Mucosa of rectum (tissue), 2 donors: ENCODE measurements around the gene LYRM9.

Experiments used
- H3K27ac ChIP-seq, 2 donors: one replicate each; pipeline ENCODE4 v1.7.0; 2013; ENCODE audit warnings: inconsistent platforms in 2 of 2, low read depth in 2 of 2, low read length in 2 of 2
- H3K27me3 ChIP-seq, 2 donors: one replicate each; pipeline ENCODE4 v1.7.0; 2013; ENCODE audit warnings: low read length in 2 of 2; ENCODE audit not compliant: control insufficient read depth in 2 of 2, insufficient read depth in 2 of 2
- H3K36me3 ChIP-seq, 2 donors: one replicate each; pipeline ENCODE4 v1.7.0; 2013; ENCODE audit warnings: low read length in 2 of 2; ENCODE audit not compliant: control insufficient read depth in 2 of 2, insufficient read depth in 2 of 2
- H3K4me1 ChIP-seq, 2 donors: one replicate each; pipeline ENCODE4 v1.7.0; 2013; ENCODE audit warnings: low read length in 2 of 2, mild to moderate bottlenecking in 1 of 2; ENCODE audit not compliant: control insufficient read depth in 2 of 2, insufficient read depth in 2 of 2
- H3K4me3 ChIP-seq, 2 donors: one replicate each; pipeline ENCODE4 v1.7.0; 2013; ENCODE audit warnings: low read length in 2 of 2
- H3K9ac ChIP-seq, 2 donors: one replicate each; pipeline ENCODE4 v1.7.0; 2013; ENCODE audit warnings: low read length in 2 of 2, low read depth in 1 of 2, mild to moderate bottlenecking in 1 of 2
- H3K9me3 ChIP-seq, 2 donors: one replicate each; pipeline ENCODE4 v1.7.0; 2013; ENCODE audit warnings: low read length in 2 of 2; ENCODE audit not compliant: control insufficient read depth in 2 of 2
- donor health status: healthy.
- donor health status: Normal muscosa, but diverticular disease.

LYRM9 gene

GRCh38 chr17:27892866-27893769 is at the start of gene LYRM9:
Gene LYRM9, minus strand, starts transcription at chr17:27893365. Its CDS starts 10,671 bp downstream, at chr17:27882694.
- Histone ChIP-seq H3K4me3 (peak within 1 kb of the TSS; percentile 71 to 76), H3K4me1 (peaks cover 5 to 11% of the 10 kb centered on the region in 2 donors), H3K9ac (peak within 1 kb of the TSS; percentile 75 to 87), H3K36me3 (no peaks in the 10 kb centered on the region), H3K9me3 (no peaks in the 10 kb centered on the region), H3K27ac (peak within 1 kb of the TSS; percentile 39 to 62), H3K27me3 (no peaks in the 10 kb centered on the region)

- Histone ChIP-seq H3K9me3 (no peaks in the 10 kb centered on the region), H3K36me3 (no peaks in the 10 kb centered on the region), H3K9ac (no peak overlapping the region), H3K27ac (no peak overlapping the region), H3K27me3 (no peaks in the 10 kb centered on the region), H3K4me3 (no peak overlapping the region), H3K4me1 (no peaks in the 10 kb centered on the region)
These were observed 47.6 kb upstream of the LYRM9 start for GRCh38 chr17:27940503-27941428.

- Histone ChIP-seq H3K9ac (no peak overlapping the region), H3K27me3 (no peaks in the 10 kb centered on the region), H3K4me1 (no peaks in the 10 kb centered on the region), H3K9me3 (no peaks in the 10 kb centered on the region), H3K36me3 (no peaks in the 10 kb centered on the region), H3K4me3 (no peak overlapping the region), H3K27ac (no peak overlapping the region)
These were observed 46.6 kb upstream of the LYRM9 start for GRCh38 chr17:27939474-27940465.

GRCh38 chr17:27938864-27939263 is 45.7 kb upstream of the LYRM9 start:
- no peak overlapping the region for H3K27ac ChIP-seq
- no peaks in the 10 kb centered on the region for H3K4me1 ChIP-seq
- H3K27me3 ChIP-seq = no peaks in the 10 kb centered on the region
- H3K9me3 ChIP-seq = no peaks in the 10 kb centered on the region
- H3K36me3 ChIP-seq = no peaks in the 10 kb centered on the region
- no peak overlapping the region for H3K4me3 ChIP-seq
- no peak overlapping the region for H3K9ac ChIP-seq

GRCh38 chr17:27938241-27938640 is 45.1 kb upstream of the LYRM9 start:
- no peak overlapping the region for H3K9ac ChIP-seq
- no peaks in the 10 kb centered on the region for H3K4me1 ChIP-seq
- H3K27ac ChIP-seq = no peak overlapping the region
- H3K27me3 ChIP-seq = no peaks in the 10 kb centered on the region
- H3K36me3 ChIP-seq = no peaks in the 10 kb centered on the region
- no peak overlapping the region for H3K4me3 ChIP-seq
- no peaks in the 10 kb centered on the region for H3K9me3 ChIP-seq

- H3K9ac ChIP-seq = no peak overlapping the region
- no peaks in the 10 kb centered on the region for H3K27me3 ChIP-seq
- H3K27ac ChIP-seq = no peak overlapping the region
- no peaks in the 10 kb centered on the region for H3K9me3 ChIP-seq
- no peaks in the 10 kb centered on the region for H3K4me1 ChIP-seq
- H3K4me3 ChIP-seq = no peak overlapping the region
- no peaks in the 10 kb centered on the region for H3K36me3 ChIP-seq
These were observed 43.9 kb upstream of the LYRM9 start for GRCh38 chr17:27937025-27937546.

GRCh38 chr17:27930000-27930399 is 36.8 kb upstream of the LYRM9 start:
- Histone ChIP-seq H3K36me3 (no peaks in the 10 kb centered on the region), H3K27me3 (no peaks in the 10 kb centered on the region), H3K4me1 (no peaks in the 10 kb centered on the region), H3K9ac (no peak overlapping the region), H3K27ac (no peak overlapping the region), H3K4me3 (no peak overlapping the region), H3K9me3 (no peaks in the 10 kb centered on the region)

GRCh38 chr17:27928587-27928986 is 35.4 kb upstream of the LYRM9 start:
- Histone ChIP-seq H3K9me3 (no peaks in the 10 kb centered on the region), H3K27me3 (no peaks in the 10 kb centered on the region), H3K9ac (no peak overlapping the region), H3K4me3 (no peak overlapping the region), H3K4me1 (no peaks in the 10 kb centered on the region), H3K36me3 (no peaks in the 10 kb centered on the region), H3K27ac (no peak overlapping the region)

- H3K27me3 ChIP-seq = no peaks in the 10 kb centered on the region
- no peak overlapping the region for H3K9ac ChIP-seq
- H3K27ac ChIP-seq = no peak overlapping the region
- H3K4me1 ChIP-seq = no peaks in the 10 kb centered on the region
- no peaks in the 10 kb centered on the region for H3K36me3 ChIP-seq
- H3K4me3 ChIP-seq = no peak overlapping the region
- no peaks in the 10 kb centered on the region for H3K9me3 ChIP-seq
These were observed 34.6 kb upstream of the LYRM9 start for GRCh38 chr17:27927781-27928180.
